Common myeloid progenitor, CD34-positive (primary cell): ENCODE measurements around the gene TSBP1.
A peak's percentile ranks its signal among the peaks of the same experiment; 100 is the strongest.
"Not testable (repeated sequence)": the region's sequence is repeated elsewhere in the genome, so short reads cannot be mapped to it uniquely, and the experiment has no call there.

Experiments
- CTCF ChIA-PET: fragments of 350-600 bp; sonication (Branson Sonifier 250); formaldehyde crosslinking; loops from one replicate; lab custom pipeline; 2021; ENCODE audit warnings: antibody characterized with exemption; lab: Charles Lee
- POLR2A ChIA-PET: fragments of 350-600 bp; sonication (Branson Sonifier 250); formaldehyde crosslinking; loops from one replicate; lab custom pipeline; 2021; ENCODE audit warnings: antibody characterized with exemption; lab: Charles Lee
- DNase-seq, 3 donors: peaks; one replicate each; pipeline versions ENCODE4 v3.0.0 to v3.0.0-alpha.2; 2013
- H3K27ac ChIP-seq, 2 experiments: 1 replicate in 1 of 2; 2 replicates in 1 of 2; pipeline ENCODE4 v1.7.0; 2013; ENCODE audit warnings: inconsistent platforms in 2 of 2, low read length in 2 of 2, mild to moderate bottlenecking in 2 of 2, low read depth in 1 of 2, moderate library complexity in 1 of 2; ENCODE audit not compliant: severe bottlenecking in 2 of 2, insufficient read depth in 1 of 2, poor library complexity in 1 of 2
- H3K27me3 ChIP-seq, 5 experiments: replicated peaks in 2 of 5; 1 replicate in 3 of 5; 2 replicates in 2 of 5; pipeline versions ENCODE4 v1.6.1 to v1.7.0; 2013; ENCODE audit warnings: low read length in 4 of 5, mild to moderate bottlenecking in 2 of 5, moderate library complexity in 2 of 5, inconsistent platforms in 1 of 5; ENCODE audit not compliant: insufficient read depth in 5 of 5, control insufficient read depth in 4 of 5
- H3K36me3 ChIP-seq, 4 experiments: 1 replicate in 2 of 4; 2 replicates in 2 of 4; pipeline versions ENCODE4 v1.6.1 to v1.7.0; 2013; ENCODE audit warnings: low read length in 3 of 4, control low read depth in 1 of 4, mild to moderate bottlenecking in 1 of 4; ENCODE audit not compliant: control insufficient read depth in 4 of 4, insufficient read depth in 4 of 4
- H3K4me1 ChIP-seq, 4 experiments: 1 replicate in 3 of 4; 2 replicates in 1 of 4; pipeline versions ENCODE4 v1.6.1 to v1.7.1; 2013; ENCODE audit warnings: low read length in 3 of 4, mild to moderate bottlenecking in 3 of 4, control low read depth in 1 of 4, inconsistent platforms in 1 of 4, moderate library complexity in 1 of 4; ENCODE audit not compliant: control insufficient read depth in 4 of 4, insufficient read depth in 4 of 4; ENCODE audit errors: control extremely low read depth in 1 of 4
- H3K4me3 ChIP-seq, 7 experiments: 1 replicate in 4 of 7; 2 replicates in 3 of 7; pipeline versions ENCODE4 v1.5.1 to v1.7.0; 2013; ENCODE audit warnings: mild to moderate bottlenecking in 7 of 7, low read length in 6 of 7, moderate library complexity in 6 of 7, inconsistent platforms in 2 of 7, low read depth in 2 of 7, control low read depth in 1 of 7; ENCODE audit not compliant: insufficient read depth in 4 of 7, control insufficient read depth in 1 of 7; ENCODE audit errors: extremely low read depth in 1 of 7
- H3K9me3 ChIP-seq, 5 experiments: 1 replicate in 4 of 5; 2 replicates in 1 of 5; pipeline versions ENCODE4 v1.6.1 to v1.7.1; 2013; ENCODE audit warnings: low read length in 4 of 5, mild to moderate bottlenecking in 2 of 5, inconsistent platforms in 1 of 5, low read depth in 1 of 5, moderate library complexity in 1 of 5; ENCODE audit not compliant: control insufficient read depth in 4 of 5, insufficient read depth in 2 of 5; ENCODE audit errors: control extremely low read depth in 1 of 5
- WGBS: methylation state at CpG from one replicate; pipeline ENCODE4 v1.1.5; 2013; ENCODE audit not compliant: insufficient coverage; 5-methylcytosine and 5-hydroxymethylcytosine counted together

The TSBP1 gene

DNA sequence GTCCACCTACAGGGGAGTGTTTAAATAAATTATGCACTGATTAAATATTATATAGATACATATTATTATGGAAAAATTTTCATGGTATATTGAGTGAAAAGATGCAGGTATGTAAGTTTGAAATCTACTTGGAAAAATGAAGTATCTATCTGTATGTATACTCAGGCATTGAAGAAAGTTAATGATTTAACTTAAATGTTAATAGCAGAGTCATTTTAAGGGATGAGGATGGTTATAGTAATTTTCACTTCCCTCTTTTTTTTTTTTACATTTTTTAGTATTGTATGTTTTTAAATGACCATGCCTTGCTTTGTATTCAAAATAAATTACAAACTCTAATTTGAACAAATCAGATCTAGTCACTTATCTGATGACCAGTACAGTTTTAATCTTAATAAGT lies 104.7 kb downstream of the TSBP1 start:
- ChIA-PET CTCF (no interaction called here), POLR2A (no interaction called here)
- Histone ChIP-seq H3K4me1 (no peaks in the 10 kb centered on the region), H3K9me3 (no peaks in the 10 kb centered on the region), H3K36me3 (no peaks in the 10 kb centered on the region), H3K27me3 (no peaks in the 10 kb centered on the region), H3K27ac (no peak overlapping the region), H3K4me3 (no peak overlapping the region)
- no peak for DNase-seq

DNA sequence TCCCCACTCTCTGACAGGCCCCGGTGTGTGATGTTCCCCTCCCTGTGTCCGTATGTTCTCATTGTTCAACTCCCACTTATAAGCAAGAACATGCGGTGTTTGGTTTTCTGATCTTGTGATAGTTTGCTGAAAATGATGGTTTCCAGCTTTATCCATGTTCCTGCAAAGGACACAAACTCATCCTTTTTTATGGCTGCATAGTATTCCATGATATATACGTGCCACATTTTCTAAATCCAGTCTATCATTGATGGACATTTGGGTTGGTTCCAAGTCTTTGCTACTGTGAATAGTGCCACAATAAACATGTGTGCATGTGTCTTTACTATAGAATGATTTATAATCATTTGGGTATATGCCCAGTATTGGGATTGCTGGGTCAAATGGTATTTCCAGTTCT lies 114.4 kb downstream of the TSBP1 start:
- not testable (repeated sequence) for DNase-seq, H3K9me3 ChIP-seq, H3K27me3 ChIP-seq, H3K36me3 ChIP-seq, H3K27ac ChIP-seq, H3K4me3 ChIP-seq
- ChIA-PET POLR2A (interaction anchor here (0.7 kb wide), 1 partner anchor 160 kb away, joined by 3 read pairs; no protein-coding TSS in a partner anchor), CTCF (interaction anchor here (1.0 to 2.0 kb wide), 2 partner anchors 12 to 70 kb away, joined by 3 to 12 read pairs; no protein-coding TSS in a partner anchor)
- no CpG with 5 or more reads among the region's 4 CpGs for WGBS
- H3K4me1 ChIP-seq, result peaks cover 0 to 11% (median 2%) of the 10 kb centered on the region in 4 experiments

DNA sequence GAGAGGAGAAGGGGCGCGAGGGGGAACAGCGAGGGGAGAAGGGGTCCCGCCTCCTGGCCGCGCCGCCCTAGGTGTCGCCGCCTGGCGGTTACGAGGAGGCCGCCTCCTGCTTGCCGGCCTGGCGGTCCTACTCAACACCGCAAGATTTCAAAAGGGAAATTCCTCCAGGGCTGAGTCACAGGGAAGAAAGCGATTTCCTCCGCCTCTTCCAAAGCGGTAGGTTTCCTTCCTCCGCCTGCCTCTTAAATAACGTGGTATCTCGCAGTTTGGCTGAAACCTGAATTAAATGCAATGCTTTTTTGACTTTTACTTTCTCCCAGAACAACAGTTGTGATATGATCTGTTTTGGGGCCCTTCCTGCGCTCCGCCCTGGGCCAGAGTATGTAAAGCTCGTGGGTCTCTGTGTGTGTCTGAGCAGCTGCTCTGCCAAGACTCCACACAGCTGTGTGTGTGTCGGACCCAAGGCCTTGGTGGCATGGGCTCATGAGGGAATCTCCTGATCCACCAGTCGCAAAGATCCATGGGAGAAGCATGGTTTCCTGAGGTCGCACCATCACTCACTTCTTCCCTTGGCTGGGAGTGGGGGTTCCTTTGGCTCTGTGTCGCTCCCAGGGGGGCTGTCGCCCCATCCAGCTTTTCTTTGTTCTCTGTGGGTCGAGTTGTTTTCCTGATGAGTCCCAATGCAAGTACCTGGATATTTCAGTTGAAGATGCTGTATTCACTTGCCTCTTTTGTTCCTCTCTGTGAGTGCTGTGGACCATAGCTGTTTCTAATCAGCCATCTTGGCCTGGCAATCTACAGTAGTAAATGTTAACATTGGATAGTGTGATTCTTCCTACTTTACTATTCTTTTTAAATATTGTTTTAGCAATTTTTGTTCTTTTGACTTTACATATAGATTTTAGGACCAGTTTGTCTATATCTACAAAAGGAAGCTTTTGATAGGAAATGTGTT lies 116.2 kb downstream of the TSBP1 start:
- Histone ChIP-seq H3K9me3 (peaks cover 0 to 1% (median 0%) of the 10 kb centered on the region in 5 experiments), H3K27ac (peak overlapping the region in 1 of 2 experiments; percentile 59), H3K27me3 (no peaks in the 10 kb centered on the region), H3K4me1 (peaks cover 0 to 11% (median 2%) of the 10 kb centered on the region in 4 experiments), H3K4me3 (peak overlapping the region in 5 of 7 experiments; percentile 48 to 76 (median 59)), H3K36me3 (no peaks in the 10 kb centered on the region)
- ChIA-PET POLR2A (no interaction called here), CTCF (interaction anchor here (0.7 to 2.0 kb wide), 7 partner anchors 10 to 136 kb away, joined by 3 to 12 read pairs (median 3); no protein-coding TSS in a partner anchor)
- peak; percentile 85 to 91 (median 90) for DNase-seq
- WGBS, result 7% methylated on average over 17 of the region's 30 CpGs

DNA sequence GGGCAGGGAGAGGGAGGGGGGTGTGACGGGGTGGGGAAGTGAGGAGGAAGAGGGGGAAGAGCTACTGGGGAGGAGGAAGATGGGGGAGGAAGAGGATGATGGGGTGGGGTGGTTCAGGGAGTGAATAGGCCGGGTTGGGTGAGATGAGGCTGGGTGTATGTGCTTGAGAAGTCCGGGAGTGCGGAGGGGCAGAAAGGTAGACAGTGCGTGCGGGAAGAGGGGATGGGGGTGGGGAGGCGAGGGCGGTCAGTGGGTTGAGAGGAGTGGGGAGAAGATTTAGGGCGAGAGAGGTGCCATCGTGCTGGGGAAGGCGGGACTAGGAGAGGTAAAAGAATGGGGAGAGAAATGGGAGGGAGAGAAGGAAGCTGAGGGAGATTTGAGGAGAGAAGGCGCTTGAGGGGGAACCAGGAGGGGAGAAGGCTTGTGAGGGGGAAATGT lies 116.9 kb downstream of the TSBP1 start:
- POLR2A ChIA-PET, result interaction anchor here (0.6 kb wide), 1 partner anchor 636 kb away, joined by 4 read pairs; no protein-coding TSS in a partner anchor
- WGBS, result 64% methylated on average over 11 of the region's 12 CpGs

DNA sequence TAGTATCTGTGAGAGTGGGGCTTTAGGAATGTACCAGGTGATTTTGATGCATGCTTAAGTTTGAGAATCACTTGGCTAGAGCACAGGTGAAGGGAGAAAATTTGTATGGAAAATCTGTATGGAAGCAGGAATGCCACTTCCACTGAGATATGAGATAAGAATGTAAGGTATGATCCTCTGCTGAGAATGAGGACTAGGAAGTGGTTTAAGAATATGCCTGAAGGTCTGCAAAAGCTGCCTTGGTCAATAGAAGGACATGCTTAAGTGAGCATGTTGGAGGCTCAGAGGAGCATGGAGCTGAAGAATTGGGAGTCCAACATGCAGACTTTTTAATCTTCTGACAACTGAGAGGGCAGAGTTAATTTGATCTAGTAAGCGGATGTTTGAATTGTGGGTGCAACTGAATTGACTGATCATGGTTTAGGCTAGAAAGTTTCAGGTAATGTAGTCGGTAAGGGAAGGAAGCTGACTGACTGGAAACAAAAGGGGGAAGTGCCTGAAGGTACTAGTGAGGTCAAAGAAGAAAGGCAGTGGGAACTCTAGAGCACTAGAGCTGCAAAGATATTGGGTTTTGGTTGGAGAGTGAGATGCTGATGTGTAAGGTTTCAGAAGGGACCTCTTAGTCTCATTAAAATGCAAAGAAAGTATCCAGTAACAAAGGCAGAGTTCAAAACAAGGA lies 119.2 kb downstream of the TSBP1 start:
- Histone ChIP-seq H3K4me1 (peaks cover 0 to 11% (median 2%) of the 10 kb centered on the region in 4 experiments), H3K4me3 (no peak overlapping the region), H3K36me3 (no peaks in the 10 kb centered on the region), H3K27ac (no peak overlapping the region), H3K9me3 (peaks cover 0 to 2% (median 0%) of the 10 kb centered on the region in 5 experiments), H3K27me3 (no peaks in the 10 kb centered on the region)
- WGBS, result 0% methylated on average over 1 of the region's 2 CpGs
- ChIA-PET POLR2A (no interaction called here), CTCF (interaction anchor here (0.6 to 1.3 kb wide), 3 partner anchors 10 to 63 kb away, joined by 3 read pairs; no protein-coding TSS in a partner anchor)
- no peak for DNase-seq

More for the DNA sequence above, 116.9 kb downstream of the TSBP1 start:
- Histone ChIP-seq H3K9me3 (no peaks in the 10 kb centered on the region), H3K4me1 (peaks cover 0 to 11% (median 2%) of the 10 kb centered on the region in 4 experiments), H3K36me3 (no peaks in the 10 kb centered on the region), H3K4me3 (peak overlapping the region in 4 of 7 experiments; percentile 48 to 76 (median 58)), H3K27ac (no peak overlapping the region), H3K27me3 (no peaks in the 10 kb centered on the region)
- CTCF ChIA-PET, result interaction anchor here (1.3 to 1.7 kb wide), 5 partner anchors 9 to 137 kb away, joined by 3 to 5 read pairs (median 4); no protein-coding TSS in a partner anchor
- DNase-seq, result no peak

DNA sequence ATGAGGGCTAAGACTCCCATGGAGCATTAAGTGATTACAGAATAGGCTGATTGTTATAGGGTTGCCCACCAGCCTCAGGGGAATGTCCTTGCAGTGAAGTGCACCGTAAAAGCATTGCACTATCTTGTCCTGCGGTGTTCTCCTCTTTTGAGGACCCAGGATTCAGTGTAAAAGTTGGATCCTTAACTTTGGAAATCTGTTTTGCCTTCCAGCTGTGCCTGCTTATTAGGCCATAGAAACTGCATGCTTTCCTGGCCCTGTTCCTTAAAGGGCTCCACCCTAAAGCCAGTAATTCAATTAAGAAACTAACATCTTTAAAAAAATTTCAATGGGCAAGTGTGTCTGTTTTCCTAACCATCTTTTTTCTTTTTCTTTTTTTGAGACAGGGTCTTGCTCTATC lies 122.4 kb downstream of the TSBP1 start:
- 80% methylated on average over 1 of the region's 2 CpGs for WGBS
- POLR2A ChIA-PET, result no interaction called here
- H3K4me1 ChIP-seq, result peaks cover 0 to 4% (median 4%) of the 10 kb centered on the region in 4 experiments
- H3K36me3 ChIP-seq, result no peaks in the 10 kb centered on the region
- H3K4me3 ChIP-seq, result no peak overlapping the region
- DNase-seq, result no peak
- CTCF ChIA-PET, result interaction anchor here (1.0 to 2.4 kb wide), 4 partner anchors 8 to 164 kb away, joined by 3 to 8 read pairs (median 3); no protein-coding TSS in a partner anchor
- H3K9me3 ChIP-seq, result peaks cover 0 to 2% (median 0%) of the 10 kb centered on the region in 5 experiments
- H3K27ac ChIP-seq, result no peak overlapping the region
- peaks cover 0 to under 1% (median 0%) of the 10 kb centered on the region in 5 experiments for H3K27me3 ChIP-seq
